K562 (cell line): ENCODE data around the gene UPK2. TPM values are rescaled to one million over a fixed set of nuclear protein-coding genes. Genes with fewer than 3 reads are reported as not detected.

Source experiments
- ARID2 ChIP-seq: fragments of 450-650 bp; IDR thresholded peaks from 2 replicates; pipeline ENCODE4 v1.6.1; 2017; ENCODE audit warnings: antibody characterized with exemption, mild to moderate bottlenecking
- ATF4 ChIP-seq: fragments of 450-650 bp; formaldehyde crosslinking; IDR thresholded peaks from 2 replicates; pipeline ENCODE4 v1.4.0; 2022; ENCODE audit warnings: mild to moderate bottlenecking, moderate library complexity
- CEBPZ ChIP-seq: fragments of 150-350 bp; IDR thresholded peaks from 2 replicates; pipeline ENCODE4 v1.6.1; 2014; ENCODE audit warnings: low read depth, mild to moderate bottlenecking, low read length, borderline replicate concordance
- EGR1 ChIP-seq: fragments of 450-650 bp; conservative IDR thresholded peaks from 2 replicates; pipeline ENCODE4 v1.6.1; 2017; ENCODE audit warnings: mild to moderate bottlenecking
- EHMT2 ChIP-seq: fragments of 450-650 bp; IDR thresholded peaks from 2 replicates; pipeline ENCODE4 v1.6.1; 2018; ENCODE audit warnings: antibody characterized with exemption
- HDAC3 ChIP-seq: fragments of 450-650 bp; IDR thresholded peaks from 2 replicates; pipeline ENCODE4 v1.6.1; 2018; ENCODE audit warnings: borderline replicate concordance, mild to moderate bottlenecking, moderate library complexity; ENCODE audit not compliant: partially characterized antibody
- JUND ChIP-seq, 2 experiments: IDR thresholded peaks; 2 replicates in 1 of 2; 3 replicates in 1 of 2; pipeline ENCODE4 v1.6.1; 2011; ENCODE audit warnings: borderline replicate concordance in 2 of 2, low read depth in 2 of 2, low read length in 2 of 2, improper control_type of control experiment in 1 of 2, missing biosample characterization in 1 of 2, missing genetic modification characterization in 1 of 2, missing genetic modification reagents in 1 of 2
- KHSRP ChIP-seq: fragments of 450-650 bp; IDR thresholded peaks from 2 replicates; pipeline ENCODE4 v1.6.1; 2017
- MBD2 ChIP-seq: sonication (generic); IDR thresholded peaks from 2 replicates; pipeline ENCODE4 v1.6.1; 2016; ENCODE audit warnings: low read depth, borderline replicate concordance
- MYNN ChIP-seq, 2 experiments: sonication (generic); formaldehyde crosslinking in 1 of 2; IDR thresholded peaks; 2 replicates each; pipeline versions ENCODE4 v1.5.0 to v1.6.1; 2016 to 2020; ENCODE audit warnings: antibody characterized with exemption in 1 of 2, missing genetic modification reagents in 1 of 2
- TAF1 ChIP-seq: IDR thresholded peaks from 2 replicates; pipeline ENCODE4 v1.6.1; 2011; ENCODE audit warnings: mild to moderate bottlenecking, low read length, moderate library complexity; ENCODE audit not compliant: insufficient read depth, control insufficient read depth, severe bottlenecking; ENCODE audit errors: extremely low read depth
- THRA ChIP-seq: fragments of 450-650 bp; IDR thresholded peaks from 2 replicates; pipeline ENCODE4 v1.6.1; 2017; ENCODE audit warnings: mild to moderate bottlenecking, moderate library complexity
- TRIM28 ChIP-seq: fragments of 450-650 bp; IDR thresholded peaks from 2 replicates; pipeline ENCODE4 v1.6.1; 2017
- TSHZ1 ChIP-seq: fragments of 250-450 bp; sonication (Bioruptor Pico); IDR thresholded peaks from 2 replicates; pipeline ENCODE4 v1.4.0; 2020; ENCODE audit warnings: mild to moderate bottlenecking, moderate library complexity
- XRCC5 ChIP-seq: fragments of 200-400 bp; formaldehyde crosslinking; IDR thresholded peaks from 2 replicates; pipeline ENCODE4 v1.6.1; 2017; ENCODE audit warnings: low read depth, mild to moderate bottlenecking, low read length
- ZNF121 ChIP-seq: sonication (generic); formaldehyde crosslinking; conservative IDR thresholded peaks from 2 replicates; pipeline ENCODE4 v1.8.0; 2022; ENCODE audit warnings: missing genetic modification reagents
- polyA plus RNA-seq, 8 experiments: library from polyadenylated mRNA; depleted of rRNA in 4 of 8; stranded (reverse) in 5 of 8; unstranded in 3 of 8; fragments of >200 nt; fragmentation: Nextera tagmentation in 2 of 8; fragmentation: Illumina TruSeq in 1 of 8; extraction: Ambion mirVana in 2 of 8; extraction: Trizol in 1 of 8; gene quantifications; 2 replicates each; pipeline versions ENCODE4 v1.2.1 to v1.2.3, GENCODE V29; 2011 to 2014; ENCODE audit warnings: inconsistent platforms in 1 of 8, missing spikeins in 1 of 8
- total RNA-seq, 7 experiments: library from RNA; depleted of rRNA in 6 of 7; stranded (reverse); fragments of >200 nt in 6 of 7; fragmentation: Illumina TruSeq in 2 of 7; extraction: Trizol in 2 of 7; gene quantifications; 2 replicates each; pipeline versions ENCODE4 v1.2.1 to v1.2.3, GENCODE V29; 2011 to 2021; ENCODE audit warnings: low replicate concordance in 1 of 7

The UPK2 gene
- total and polyA plus RNA-seq, 9 of the 15 experiments (the other 6 are each of a cell fraction or from before 2014, with no cell fraction given): not detected

- TF ChIP-seq JUND (IDR thresholded peaks at IDR 0.05; ENCODE audit: borderline replicate concordance, low read depth, low read length) (0 out of 2 replicates have a peak, but pooled peaks have one; percentile 30), JUND (tag; IDR thresholded peaks at IDR 0.05; ENCODE audit: borderline replicate concordance, low read depth, low read length) (no peak; the same call in 2 of the 3 replicates), ARID2 (peak; percentile 73; the same call in 1 of the 2 replicates), TSHZ1 (CRISPR knock-in tag) (no peak), THRA (no peak), MYNN (IDR thresholded peaks at IDR 0.05) (peak; percentile 80), MYNN (CRISPR knock-in tag; IDR thresholded peaks at IDR 0.05) (no peak), ATF4 (CRISPR knock-in tag) (no peak), MBD2 (no peak), HDAC3 (no peak), TRIM28 (no peak), KHSRP (no peak), TAF1 (no peak), EHMT2 (no peak), EGR1 (no peak), ZNF121 (CRISPR knock-in tag) (no peak), CEBPZ (no peak), XRCC5 (0 out of 2 replicates have a peak, but pooled peaks have one; percentile 75)
Measured at GRCh38 chr11:118956094-118956846, at the start of gene UPK2 (continued).
